Fibroblast of villous mesenchyme (primary cell): ENCODE data around the gene C14orf93. TPM values are rescaled to one million over a fixed set of nuclear protein-coding genes. Genes with fewer than 3 reads are reported as not detected.

Source experiments
- DNase-seq: peaks from one replicate; pipeline ENCODE4 v3.0.0-alpha.2; 2010; ENCODE audit warnings: low read depth
- H3K4me3 ChIP-seq: 2 replicates; pipeline ENCODE4 v1.5.1; 2011; ENCODE audit warnings: low read depth, mild to moderate bottlenecking, low read length
- total RNA-seq: library from RNA; depleted of rRNA; stranded (reverse); fragments of >200 nt; gene quantifications from 2 replicates; pipeline ENCODE4 v1.2.3, GENCODE V29; 2012
- TF ChIP-seq, protein P1 (sequence below): IDR thresholded peaks from 2 replicates; pipeline ENCODE4 v1.5.1; 2012; ENCODE audit warnings: low read depth, mild to moderate bottlenecking, low read length; ENCODE audit not compliant: insufficient read depth

The C14orf93 gene
- total RNA-seq, 1 donor, result 4.7 TPM

DNA sequence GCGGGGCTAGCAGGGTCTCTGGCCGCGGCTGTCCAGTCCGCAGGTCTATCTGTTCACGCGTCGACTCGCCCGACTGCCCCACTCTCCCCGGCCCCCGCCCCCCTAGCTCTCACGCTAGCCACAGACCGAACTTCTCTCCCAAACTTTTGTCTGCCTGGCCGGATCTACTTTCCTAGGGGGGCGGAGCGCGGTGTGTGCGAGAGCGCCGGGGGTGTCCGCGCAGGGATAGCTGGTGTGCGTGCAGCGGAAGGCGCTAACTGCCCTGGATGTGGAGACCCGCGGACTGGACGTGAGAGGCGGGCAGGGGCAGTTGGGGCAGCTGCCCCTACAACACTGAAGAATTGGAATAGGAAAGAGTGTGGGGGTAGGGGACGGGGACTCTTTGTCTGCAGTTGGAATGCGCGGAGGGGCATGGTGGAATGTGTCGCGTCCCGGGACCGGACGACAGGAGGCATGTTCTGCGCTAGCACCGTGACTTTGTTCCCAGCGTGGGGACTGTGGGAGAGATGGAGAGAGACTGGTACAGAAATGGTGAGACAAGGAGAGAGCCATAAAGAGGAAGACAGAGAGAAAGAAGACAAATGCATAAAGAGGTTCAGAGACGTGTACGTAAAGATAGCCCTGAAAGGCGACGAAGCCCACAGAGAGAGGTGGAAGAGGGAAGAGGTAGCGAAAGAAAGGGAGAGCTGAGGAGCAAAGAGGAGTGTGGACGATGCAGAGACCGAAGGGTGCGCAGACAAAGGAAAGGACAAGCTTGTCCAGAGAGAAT, 27.3 kb downstream of the C14orf93 start, which contains the start of gene AJUBA:
Gene AJUBA, minus strand, starts transcription at position 75 of the 769 bp plus-strand sequence. CDS start 285 bp downstream, outside the sequence.
- DNase-seq, result peak; percentile 95
- peak within 1 kb of the TSS; percentile 94 for H3K4me3 ChIP-seq
- TF ChIP-seq, protein P1, sequence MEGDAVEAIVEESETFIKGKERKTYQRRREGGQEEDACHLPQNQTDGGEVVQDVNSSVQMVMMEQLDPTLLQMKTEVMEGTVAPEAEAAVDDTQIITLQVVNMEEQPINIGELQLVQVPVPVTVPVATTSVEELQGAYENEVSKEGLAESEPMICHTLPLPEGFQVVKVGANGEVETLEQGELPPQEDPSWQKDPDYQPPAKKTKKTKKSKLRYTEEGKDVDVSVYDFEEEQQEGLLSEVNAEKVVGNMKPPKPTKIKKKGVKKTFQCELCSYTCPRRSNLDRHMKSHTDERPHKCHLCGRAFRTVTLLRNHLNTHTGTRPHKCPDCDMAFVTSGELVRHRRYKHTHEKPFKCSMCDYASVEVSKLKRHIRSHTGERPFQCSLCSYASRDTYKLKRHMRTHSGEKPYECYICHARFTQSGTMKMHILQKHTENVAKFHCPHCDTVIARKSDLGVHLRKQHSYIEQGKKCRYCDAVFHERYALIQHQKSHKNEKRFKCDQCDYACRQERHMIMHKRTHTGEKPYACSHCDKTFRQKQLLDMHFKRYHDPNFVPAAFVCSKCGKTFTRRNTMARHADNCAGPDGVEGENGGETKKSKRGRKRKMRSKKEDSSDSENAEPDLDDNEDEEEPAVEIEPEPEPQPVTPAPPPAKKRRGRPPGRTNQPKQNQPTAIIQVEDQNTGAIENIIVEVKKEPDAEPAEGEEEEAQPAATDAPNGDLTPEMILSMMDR, result peak; percentile 2

DNA sequence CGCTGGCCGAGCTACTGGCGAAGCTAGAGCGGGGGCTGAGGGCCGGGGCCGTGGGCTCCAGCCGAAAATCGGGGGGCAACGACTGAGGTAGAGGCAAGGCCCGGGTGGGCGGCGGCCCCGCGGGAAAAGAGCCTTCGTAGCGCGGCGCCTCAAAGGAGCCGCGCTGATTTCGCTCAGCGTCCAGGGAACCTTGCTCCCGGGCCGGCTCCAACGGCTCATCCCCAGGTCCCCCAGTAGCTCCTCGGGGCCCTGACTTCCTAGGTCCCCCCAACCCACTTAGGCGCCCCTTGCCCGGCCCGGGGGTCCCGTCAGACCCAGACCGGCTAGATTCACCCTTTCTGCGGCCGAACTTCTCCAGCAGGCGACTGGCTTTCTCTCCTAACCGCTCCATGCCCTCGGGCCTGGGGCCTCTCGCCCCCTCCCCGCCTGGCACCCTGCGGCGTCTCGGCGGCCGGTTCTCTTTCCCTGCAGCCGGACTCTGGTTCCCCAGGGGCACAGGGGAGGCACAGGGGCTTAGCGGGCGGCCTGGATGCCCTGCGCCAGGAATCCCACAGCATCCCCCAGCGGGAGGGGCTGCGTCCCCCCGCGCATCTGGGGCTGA, 28.0 kb downstream of the C14orf93 start:
- no peak for DNase-seq
- TF ChIP-seq, protein P1, result no peak
- H3K4me3 ChIP-seq, result peak overlapping the region; percentile 94

DNA sequence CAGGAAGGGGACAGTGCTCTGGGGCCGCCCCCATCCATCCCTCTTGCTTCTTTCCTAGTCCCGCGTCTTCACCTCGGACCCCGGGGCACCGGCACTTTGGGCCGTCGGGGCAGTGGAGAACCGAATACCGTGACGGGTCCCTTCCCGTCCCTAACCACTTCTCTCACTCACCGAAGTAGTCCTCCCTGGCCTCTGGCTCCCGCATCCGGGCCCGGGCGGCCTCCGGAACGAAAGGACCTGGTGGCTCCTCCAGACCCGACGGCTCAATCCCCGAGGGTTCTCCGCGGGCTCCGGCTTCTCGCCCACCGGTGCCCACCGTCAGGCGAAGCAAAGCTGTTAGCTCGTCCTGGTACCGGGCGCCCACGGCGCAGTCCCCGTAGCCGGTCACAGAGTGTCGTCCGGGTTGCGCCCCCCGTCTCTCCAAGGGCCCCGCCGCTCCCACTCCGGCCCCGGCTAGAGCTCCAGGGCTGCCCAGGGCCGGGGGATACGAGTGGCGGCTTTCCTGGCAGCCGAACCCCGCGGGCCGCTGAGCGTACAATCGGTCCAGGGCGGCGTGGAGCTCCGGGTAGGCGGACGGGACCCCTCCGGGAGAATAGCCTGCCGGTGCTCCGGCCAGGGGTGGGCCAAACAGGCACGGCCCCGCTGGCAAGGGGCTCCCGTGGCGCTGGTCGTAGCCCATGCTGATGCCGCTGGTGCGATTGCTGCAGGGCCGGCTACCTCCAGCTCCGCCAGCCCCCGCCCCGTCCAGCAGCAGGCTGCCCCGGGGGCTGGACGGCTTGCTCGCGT, 28.7 kb downstream of the C14orf93 start:
- TF ChIP-seq, protein P1, result no peak
- peak overlapping the region; percentile 94 for H3K4me3 ChIP-seq
- no peak for DNase-seq

GRCh38 chr14:22980672-22981089, 29.3 kb downstream of the C14orf93 start:
- TF ChIP-seq, protein P1, result no peak
- peak overlapping the region; percentile 94 for H3K4me3 ChIP-seq
- peak; percentile 36 for DNase-seq

- DNase-seq, result no peak
- H3K4me3 ChIP-seq, result peak overlapping the region; percentile 94
- TF ChIP-seq, protein P1, result no peak
Measured at GRCh38 chr14:22979748-22980392, 30.1 kb downstream of the C14orf93 start.

DNA sequence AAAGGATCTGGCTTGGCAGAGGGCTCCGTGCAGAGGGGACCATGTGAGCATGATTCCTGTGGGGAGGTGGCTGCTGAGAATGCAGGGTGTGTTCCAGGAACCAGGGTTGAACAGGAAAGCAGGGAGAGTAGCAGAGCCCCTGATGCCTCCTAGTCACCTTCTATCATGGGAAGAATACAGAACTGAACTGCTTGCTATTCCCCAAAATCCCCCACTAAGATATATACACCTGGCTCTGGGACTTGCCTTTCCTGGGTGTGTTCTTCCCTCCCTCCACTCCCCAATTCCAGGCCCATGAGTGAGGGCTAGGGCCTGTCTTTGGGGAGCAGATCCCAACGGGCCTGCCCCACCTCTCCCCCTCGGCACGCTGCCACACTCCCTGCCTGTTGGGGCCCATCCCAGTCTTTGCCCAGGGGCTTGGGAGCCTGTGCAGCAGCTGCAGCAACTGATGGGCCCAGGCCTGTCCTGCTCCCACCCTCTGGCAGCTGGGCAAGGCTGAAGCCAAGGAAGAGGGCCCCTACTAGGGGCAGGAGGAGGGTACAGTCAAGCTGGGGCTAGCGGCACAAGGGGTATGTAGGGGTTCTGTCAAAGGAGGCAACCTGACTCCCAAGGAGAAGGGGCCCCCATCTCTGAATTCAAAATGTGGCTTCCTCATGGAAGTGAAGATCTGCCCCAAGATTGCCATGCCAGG, 30.8 kb downstream of the C14orf93 start:
- DNase-seq, result no peak
- TF ChIP-seq, protein P1, result no peak
- peak overlapping the region; percentile 94 for H3K4me3 ChIP-seq
